Mucosa of descending colon (tissue), 3 donors: ENCODE data around the gene GFOD1. TPM values are rescaled to one million over a fixed set of nuclear protein-coding genes. Genes with fewer than 3 reads are reported as not detected.

ENCODE experiments used
- ATAC-seq: fragments of 200-7000 bp; cut with Tn5 transposase; one replicate; pipeline ENCODE4 v1.9.1; 2020; ENCODE audit warnings: mild to moderate bottlenecking, moderate library complexity
- DNase-seq, 3 donors: peaks; one replicate each; pipeline ENCODE4 v3.0.0-alpha.2; 2020
- H3K36me3 ChIP-seq: fragments of 200-600 bp; one replicate; pipeline ENCODE4 v1.8.0; 2021; ENCODE audit warnings: low read depth, mild to moderate bottlenecking
- H3K4me1 ChIP-seq: fragments of 200-600 bp; one replicate; pipeline ENCODE4 v1.8.0; 2021; ENCODE audit warnings: low read depth, mild to moderate bottlenecking
- H3K4me3 ChIP-seq: fragments of 200-600 bp; one replicate; pipeline ENCODE4 v1.8.0; 2021; ENCODE audit warnings: mild to moderate bottlenecking
- H3K9me3 ChIP-seq: fragments of 200-600 bp; one replicate; pipeline ENCODE4 v1.8.0; 2021; ENCODE audit warnings: mild to moderate bottlenecking
- intact Hi-C, 2 donors: fragments of 100-400 bp; cut with DNase I in 1 of 2; cut with micrococcal nuclease in 1 of 2; formaldehyde crosslinking; loops; one replicate each; pipeline versions ENCODE4 v1.11.0 to v1.11.1; 2022; cut with DNase I, micrococcal nuclease
- total RNA-seq, 3 donors: library from RNA; stranded (reverse); fragmentation: NEBNext Ultra II Directional in 2 of 3; extraction: Animal tissue kit (Norgen Biotek cat#: 25700) in 2 of 3; gene quantifications; one replicate each; pipeline versions ENCODE4 v1.2.1 to v1.2.4, GENCODE V29; 2021 to 2023
- TF ChIP-seq, protein P1 (sequence below): fragments of 200-600 bp; IDR thresholded peaks from one replicate; pipeline ENCODE4 v1.8.0; 2022; ENCODE audit warnings: antibody characterized with exemption, mild to moderate bottlenecking
- donor health status: DM: no; HTN: no; CAD: no; lungs with moderate emphysema.
- donor health status: DM: no; HTN: no; CAD: no.
- donor health status: DM: no; HTN: yes; CAD: no.

The GFOD1 gene
- total RNA-seq, 3 donors from 2014 or later = 10.4 to 22.4 (median 13.2) TPM

DNA sequence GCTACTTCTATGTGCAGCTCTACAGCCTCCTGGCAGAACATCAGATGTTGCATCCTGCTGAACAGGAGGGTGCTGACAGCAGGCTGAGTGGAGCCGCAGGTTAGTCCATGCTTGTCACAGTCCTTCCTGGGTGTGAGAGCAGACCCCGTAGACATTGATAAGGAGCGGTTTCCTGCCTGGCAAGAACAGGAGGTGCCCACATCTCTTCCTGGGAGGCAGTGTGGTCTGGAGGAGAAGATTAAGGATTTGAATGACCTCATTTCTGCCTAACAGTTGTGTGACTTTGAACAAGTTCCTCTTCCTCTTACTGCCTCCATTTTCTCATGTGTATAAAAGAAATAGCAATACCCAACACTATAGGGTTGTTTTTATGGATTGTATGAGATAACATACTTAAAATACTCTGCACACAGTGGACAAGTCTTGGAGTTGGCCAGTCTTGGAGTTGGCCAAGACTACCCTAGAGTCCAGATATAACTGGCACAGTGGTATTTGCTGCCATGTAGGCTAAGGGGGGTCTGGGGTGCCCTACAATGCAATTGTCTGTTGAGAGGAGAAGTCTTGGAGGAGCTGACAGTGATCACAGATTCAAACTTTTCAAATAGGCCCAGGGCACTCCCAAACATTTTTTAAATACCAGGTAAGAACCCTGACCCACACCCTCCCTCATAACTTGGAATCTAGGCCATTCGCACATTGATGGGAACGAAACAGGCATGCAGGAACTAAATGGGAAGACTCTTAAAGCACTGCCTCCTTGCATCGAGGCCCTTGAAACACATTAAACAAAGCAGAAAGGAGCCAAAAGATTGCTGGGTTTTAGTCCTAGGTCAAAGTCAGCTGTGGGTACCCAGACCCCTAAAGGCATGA is 126.5 kb downstream of the GFOD1 start:
- intact Hi-C loops = no loop called here
- ATAC-seq = no peak
- Histone ChIP-seq H3K4me1 (peaks cover 7% of the 10 kb centered on the region), H3K9me3 (no peaks in the 10 kb centered on the region), H3K36me3 (no peaks in the 10 kb centered on the region), H3K4me3 (no peak overlapping the region)
- TF ChIP-seq, protein P1, sequence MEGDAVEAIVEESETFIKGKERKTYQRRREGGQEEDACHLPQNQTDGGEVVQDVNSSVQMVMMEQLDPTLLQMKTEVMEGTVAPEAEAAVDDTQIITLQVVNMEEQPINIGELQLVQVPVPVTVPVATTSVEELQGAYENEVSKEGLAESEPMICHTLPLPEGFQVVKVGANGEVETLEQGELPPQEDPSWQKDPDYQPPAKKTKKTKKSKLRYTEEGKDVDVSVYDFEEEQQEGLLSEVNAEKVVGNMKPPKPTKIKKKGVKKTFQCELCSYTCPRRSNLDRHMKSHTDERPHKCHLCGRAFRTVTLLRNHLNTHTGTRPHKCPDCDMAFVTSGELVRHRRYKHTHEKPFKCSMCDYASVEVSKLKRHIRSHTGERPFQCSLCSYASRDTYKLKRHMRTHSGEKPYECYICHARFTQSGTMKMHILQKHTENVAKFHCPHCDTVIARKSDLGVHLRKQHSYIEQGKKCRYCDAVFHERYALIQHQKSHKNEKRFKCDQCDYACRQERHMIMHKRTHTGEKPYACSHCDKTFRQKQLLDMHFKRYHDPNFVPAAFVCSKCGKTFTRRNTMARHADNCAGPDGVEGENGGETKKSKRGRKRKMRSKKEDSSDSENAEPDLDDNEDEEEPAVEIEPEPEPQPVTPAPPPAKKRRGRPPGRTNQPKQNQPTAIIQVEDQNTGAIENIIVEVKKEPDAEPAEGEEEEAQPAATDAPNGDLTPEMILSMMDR = no peak
- DNase-seq = no peak

DNA sequence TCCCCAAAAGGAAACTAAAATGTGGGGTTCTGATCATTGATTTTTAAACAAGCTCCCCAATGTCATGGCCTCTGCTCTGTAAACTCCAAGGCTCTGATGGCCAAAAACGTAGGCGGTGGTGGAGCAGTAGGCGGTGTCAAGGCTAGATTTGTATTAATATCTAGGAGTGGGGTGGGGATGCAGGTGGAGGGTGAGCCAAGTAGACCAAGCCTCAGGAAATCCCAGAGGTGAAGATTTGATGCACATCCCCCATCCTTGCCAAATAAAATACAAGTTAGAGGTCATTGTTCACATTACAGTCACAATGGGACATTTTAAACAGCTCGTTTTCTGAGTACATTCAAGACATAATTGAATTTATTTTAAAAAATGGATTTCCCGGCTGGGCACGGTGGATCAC is 128.1 kb downstream of the GFOD1 start:
- intact Hi-C loops = no loop called here
- TF ChIP-seq, protein P1 = no peak
- ATAC-seq (no peak), DNase-seq (no peak)
- H3K4me1 ChIP-seq = peaks cover 17% of the 10 kb centered on the region
- H3K36me3 ChIP-seq = no peaks in the 10 kb centered on the region
- H3K4me3 ChIP-seq = no peak overlapping the region
- H3K9me3 ChIP-seq = no peaks in the 10 kb centered on the region

DNA sequence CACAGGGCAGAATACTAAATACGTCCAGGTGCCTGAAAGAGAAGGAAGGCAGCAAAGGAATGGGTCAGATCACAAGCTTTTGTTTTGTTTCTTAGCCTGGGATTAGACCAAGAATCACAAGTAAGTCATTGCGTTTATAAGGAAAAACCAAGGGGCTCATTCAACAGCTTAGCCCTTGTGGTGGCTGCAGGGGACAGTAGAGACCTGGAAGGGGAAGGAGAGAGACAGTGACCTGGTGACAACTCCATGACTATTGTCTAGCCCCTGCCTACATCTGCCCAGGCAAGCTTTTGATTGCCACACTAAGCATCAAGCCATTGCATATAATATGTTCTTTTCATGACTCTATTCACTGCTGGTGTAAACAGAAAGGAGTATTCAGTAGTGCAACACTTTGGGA is 128.9 kb downstream of the GFOD1 start:
- intact Hi-C loops = no loop called here
- ATAC-seq (no peak), DNase-seq (no peak)
- H3K4me3 ChIP-seq = no peak overlapping the region
- H3K4me1 ChIP-seq = peaks cover 11% of the 10 kb centered on the region
- TF ChIP-seq, protein P1 = no peak
- no peaks in the 10 kb centered on the region for H3K9me3 ChIP-seq
- no peaks in the 10 kb centered on the region for H3K36me3 ChIP-seq

DNA sequence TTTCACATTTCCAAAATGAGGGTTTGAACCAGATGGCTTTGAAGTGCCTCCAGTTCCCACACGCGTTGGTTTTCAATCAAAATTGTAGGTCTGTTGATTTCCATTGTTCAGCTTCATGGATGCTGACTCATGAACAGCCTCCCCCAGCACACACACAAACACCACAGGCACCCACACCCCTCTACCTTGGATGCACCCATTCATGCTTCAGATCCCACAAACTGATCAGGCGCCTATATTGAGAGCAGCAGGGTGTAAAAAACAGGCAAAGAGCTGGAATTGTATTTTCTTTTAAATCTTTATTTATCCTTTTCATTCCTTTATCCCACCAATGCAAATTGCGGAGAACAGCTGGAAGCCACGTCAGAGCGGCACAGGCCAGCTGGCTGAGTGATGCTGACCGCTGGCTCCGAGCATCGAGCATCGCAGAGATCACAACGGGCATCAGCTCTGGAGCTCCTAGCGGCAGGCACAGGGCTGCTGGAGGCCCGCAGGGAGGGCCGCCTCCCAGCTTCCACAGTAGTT is 129.8 kb downstream of the GFOD1 start:
- TF ChIP-seq, protein P1 = no peak
- intact Hi-C loops = no loop called here
- ATAC-seq = no peak

DNA sequence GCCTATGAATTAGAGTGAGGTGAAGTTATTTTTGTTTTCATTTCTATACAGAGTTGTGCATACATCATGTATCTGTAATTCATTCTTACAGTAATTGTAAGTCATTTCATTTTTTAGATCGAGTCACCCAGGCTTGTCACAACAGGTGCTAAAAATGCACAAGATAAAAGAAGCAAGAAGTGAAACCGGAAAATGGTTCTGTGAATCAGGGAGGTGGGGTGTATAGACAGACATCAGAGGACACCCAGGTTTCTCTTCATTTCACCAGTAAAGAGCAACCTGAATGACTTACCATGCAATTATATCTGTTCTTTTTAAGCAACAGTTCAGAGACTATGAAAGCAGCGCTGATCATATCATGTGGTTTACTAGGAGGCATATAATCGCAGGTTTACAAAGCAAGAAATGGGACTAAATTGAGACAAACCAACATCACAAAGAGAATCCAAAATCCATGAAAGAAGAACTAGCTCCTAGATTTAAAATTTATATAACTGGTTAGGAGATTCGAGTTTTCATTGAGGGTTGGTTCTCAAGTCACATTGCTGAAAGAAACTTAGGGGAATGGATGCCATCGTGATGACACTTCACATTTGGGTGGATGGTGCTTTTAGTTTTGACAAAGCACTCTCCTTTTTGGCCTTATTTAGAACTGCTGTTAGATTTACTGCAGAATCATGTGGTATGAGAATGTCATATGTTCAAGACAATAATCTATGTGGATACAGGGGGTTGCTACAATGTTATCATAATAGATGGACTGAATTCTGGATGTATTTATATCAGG is 131.2 kb downstream of the GFOD1 start:
- intact Hi-C loops = no loop called here

More for the DNA sequence above, 129.8 kb downstream of the GFOD1 start:
- DNase-seq = no peak
- peaks cover 11% of the 10 kb centered on the region for H3K4me1 ChIP-seq
- no peaks in the 10 kb centered on the region for H3K9me3 ChIP-seq
- H3K4me3 ChIP-seq = no peak overlapping the region
- no peaks in the 10 kb centered on the region for H3K36me3 ChIP-seq

More for the DNA sequence above, 131.2 kb downstream of the GFOD1 start:
- TF ChIP-seq, protein P1 = no peak
- DNase-seq = no peak
- no peaks in the 10 kb centered on the region for H3K36me3 ChIP-seq
- no peak overlapping the region for H3K4me3 ChIP-seq
- ATAC-seq = peak; percentile 72
- H3K4me1 ChIP-seq = peaks cover 11% of the 10 kb centered on the region
- H3K9me3 ChIP-seq = no peaks in the 10 kb centered on the region
